GM21737 (cell line): ENCODE data around the gene CLSTN1.
"Not testable (repeated sequence)": the region's sequence is repeated elsewhere in the genome, so short reads cannot be mapped to it uniquely, and the experiment has no call there.

ENCODE experiments used
- ATAC-seq: cut with Tn5 transposase; IDR thresholded peaks from one replicate; pipeline ENCODE4 v1.9.1; 2021; ENCODE audit warnings: mild to moderate bottlenecking, moderate library complexity; ENCODE audit not compliant: unreplicated experiment

The CLSTN1 gene

GRCh38 chr1:9766759-9767442 is 56.9 kb downstream of the CLSTN1 start:
- ATAC-seq = no peak

- ATAC-seq = no peak
Observed at GRCh38 chr1:9764550-9764949, 59.2 kb downstream of the CLSTN1 start.

DNA sequence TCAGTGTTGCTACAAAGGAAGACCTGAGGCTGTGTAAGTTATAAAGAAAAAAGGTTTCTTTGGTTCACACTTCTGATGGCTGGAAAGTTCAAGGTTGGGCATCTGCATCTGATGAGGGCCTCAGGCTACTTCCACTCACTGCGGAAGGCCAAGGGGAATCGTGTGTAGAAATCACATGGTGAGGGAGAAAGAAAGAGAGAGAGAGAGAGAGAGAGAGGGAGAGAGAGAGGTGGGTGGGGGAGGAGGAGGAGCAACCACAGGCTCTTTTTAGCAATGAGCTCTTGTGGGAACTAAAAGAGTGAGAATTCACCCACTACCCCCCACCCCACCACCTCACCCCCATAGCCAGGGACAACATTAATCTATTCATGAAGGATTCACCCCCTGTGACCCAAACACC is 59.9 kb downstream of the CLSTN1 start:
- no peak for ATAC-seq

DNA sequence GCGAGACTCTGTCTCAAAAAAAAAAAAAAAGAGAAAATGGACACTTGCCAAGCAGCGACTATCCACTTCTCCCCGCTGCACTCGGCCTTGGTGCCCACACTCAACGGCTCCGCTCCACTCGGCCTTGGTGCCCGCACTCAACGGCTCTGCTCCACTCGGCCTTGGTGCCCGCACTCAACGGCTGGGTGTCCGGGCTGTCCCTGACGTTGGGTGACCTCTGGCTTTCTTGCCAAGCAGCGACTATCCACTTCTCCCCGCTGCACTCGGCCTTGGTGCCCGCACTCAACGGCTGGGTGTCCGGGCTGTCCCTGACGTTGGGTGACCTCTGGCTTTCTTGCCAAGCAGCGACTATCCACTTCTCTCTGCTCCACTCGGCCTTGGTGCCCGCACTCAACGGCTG is 61.3 kb downstream of the CLSTN1 start:
- ATAC-seq = not testable (repeated sequence)

DNA sequence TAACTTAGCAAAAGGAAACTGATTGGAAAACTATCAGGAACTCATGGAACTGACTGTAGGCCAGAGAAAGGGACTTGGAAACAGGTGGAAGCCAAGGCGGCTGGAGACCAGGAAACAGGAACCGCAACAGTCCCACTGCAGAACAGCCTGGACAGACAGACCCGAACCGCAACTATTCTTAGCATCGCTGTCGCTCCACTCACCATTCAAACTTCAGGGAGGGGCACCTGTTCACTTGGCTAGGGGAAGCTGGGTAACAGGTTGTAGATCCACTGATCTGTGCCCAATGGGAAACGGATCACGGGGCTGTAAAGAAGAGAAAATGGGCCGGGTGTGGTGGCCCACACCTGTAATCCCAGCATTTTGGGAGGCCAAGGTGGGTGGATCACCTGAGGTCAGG is 61.9 kb downstream of the CLSTN1 start:
- no peak for ATAC-seq

DNA sequence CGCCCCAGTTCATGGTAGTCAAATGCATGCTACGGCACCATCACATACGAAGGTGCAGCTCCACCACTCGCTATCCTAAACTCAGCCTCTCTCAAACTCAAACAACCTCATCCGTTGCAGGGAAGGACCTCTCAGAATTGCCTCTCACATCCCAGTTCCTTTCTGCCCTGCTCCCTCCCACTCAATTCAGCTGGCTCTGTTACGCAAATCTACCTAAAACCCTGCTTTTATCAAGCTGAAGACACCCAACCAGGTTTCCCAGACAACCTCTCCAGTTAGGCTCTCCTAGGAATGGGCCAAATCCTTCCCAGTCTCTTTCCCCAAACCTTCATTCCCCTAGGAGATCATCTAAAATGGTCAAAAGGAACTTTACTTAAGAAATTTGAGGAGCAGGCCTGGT is 62.9 kb downstream of the CLSTN1 start:
- no peak for ATAC-seq

DNA sequence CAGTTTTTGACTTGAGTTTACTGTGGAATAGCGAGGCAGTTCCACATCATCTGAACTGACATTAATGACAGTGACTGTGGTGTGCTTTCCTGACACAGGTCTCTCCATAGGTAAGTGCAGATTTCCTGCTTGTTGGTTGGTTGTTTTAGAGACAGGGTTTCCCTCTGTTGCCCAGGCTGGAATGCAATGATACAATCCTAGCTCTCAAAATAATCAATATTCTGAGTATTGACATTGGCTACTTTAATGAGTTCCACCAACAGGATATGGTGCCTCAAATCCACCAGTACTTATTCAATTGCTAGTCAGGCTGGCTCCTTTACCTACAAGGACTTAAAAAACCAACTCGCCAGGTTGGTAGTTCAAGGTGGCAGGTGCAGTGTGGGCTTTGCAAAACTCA is 63.8 kb downstream of the CLSTN1 start:
- no peak for ATAC-seq

GRCh38 chr1:9758559-9759121 is 65.1 kb downstream of the CLSTN1 start:
- no peak for ATAC-seq

DNA sequence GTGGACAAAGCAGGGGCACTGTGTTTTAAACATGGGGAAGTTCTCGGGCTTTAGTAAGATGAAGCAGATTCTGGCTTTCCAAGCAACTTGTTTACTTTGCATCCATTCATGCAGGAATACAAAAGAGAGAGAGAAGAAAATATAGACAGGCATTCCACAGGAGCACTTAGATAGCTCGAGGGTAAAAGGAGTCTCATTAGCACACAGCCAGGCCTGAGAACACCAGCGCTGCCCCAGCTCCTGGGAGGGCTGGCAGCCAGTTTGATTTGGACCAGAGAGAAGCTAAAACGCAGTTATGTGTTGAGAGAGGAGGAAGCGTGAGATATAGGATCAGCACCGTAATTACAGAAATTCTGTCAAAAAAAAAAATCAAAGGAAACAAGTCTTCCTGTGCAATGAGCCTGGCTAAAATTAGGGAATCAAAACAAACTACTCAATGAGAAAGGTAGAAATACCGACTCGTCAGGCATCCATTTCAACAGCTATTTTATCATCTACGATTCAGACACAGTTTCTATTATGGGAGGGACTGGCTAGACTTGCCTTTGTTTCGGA is 68.2 kb downstream of the CLSTN1 start:
- no peak for ATAC-seq

DNA sequence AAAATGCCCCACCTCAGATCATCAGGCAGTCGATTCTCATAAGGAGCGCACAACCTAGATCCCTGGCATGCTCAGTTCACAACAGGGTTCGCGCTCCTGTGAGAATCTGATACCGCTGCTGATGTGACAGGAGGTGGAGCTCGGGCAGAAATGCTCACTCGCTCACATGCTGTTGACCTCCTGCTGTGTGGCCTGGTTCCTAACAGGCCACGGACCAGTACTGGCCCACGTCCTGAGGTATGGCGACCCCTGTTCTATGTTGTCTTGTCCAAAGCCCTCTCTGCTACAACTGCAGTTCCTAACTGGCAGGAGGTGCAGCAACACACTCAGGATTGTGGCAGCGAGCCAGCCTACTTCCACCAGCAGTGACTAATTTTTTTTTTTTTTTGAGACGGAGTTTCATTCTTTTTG is 70.6 kb downstream of the CLSTN1 start:
- ATAC-seq = no peak

DNA sequence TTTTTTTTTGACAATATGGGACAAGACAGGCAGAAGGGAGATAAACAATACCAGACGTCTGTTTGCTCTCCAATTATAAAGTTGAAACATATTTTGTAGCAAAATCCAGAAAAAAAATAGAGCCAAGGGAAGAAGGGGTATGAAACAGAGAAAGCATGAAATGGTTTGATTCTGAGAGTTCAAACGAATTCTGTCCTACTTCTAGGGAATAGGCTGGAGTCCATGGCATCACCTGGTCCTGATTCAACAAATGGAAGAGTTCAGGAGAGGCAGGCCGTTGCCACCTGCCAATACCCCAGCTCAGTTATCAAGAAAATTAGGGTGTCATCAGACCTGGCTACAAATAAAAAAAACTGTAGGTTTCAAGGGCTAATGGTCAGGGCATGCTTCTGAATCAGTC is 71.8 kb downstream of the CLSTN1 start:
- no peak for ATAC-seq

- no peak for ATAC-seq
Observed at GRCh38 chr1:9749361-9749760, 74.4 kb downstream of the CLSTN1 start.

DNA sequence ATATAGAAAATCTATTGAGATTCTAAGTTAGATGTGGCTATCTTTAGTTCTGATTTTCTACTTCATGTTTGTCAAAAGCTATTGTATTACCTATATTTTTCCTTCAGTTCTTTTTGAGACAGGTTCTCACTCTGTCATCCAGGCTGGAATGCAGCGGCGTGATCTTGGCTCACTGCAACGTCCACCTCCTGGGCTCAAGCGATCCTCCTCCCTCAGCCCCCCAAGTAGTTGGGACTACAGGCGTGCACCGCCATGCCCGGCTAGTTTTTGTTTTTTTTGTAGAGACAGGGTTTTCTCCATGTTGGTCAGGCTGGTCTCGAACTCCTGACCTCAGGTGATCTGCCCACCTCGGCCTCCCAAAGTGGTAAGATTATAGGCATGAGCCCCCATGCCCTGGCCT is 75.4 kb downstream of the CLSTN1 start:
- ATAC-seq = not testable (repeated sequence)

DNA sequence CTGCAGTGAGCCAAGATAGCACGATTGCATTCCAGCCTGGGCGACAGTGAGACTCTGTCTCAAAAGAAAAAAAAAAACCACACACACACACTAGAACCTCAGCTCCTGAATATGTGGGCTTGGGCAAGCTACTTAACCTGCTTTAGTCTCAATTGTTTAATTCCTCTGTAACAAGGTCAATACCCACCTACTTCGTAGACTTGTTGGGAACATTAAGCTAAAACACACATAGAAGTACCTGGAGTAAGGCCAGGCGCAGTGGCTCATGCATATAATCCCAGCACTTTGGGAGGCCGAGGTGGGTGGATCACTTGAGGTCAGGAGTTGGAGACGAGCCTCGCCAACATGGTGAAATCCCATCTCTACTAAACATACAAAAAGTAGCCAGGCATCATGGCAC is 77.1 kb downstream of the CLSTN1 start:
- ATAC-seq = no peak

GRCh38 chr1:9746211-9746610 is 77.6 kb downstream of the CLSTN1 start:
- ATAC-seq = no peak

- ATAC-seq = no peak
Observed at GRCh38 chr1:9744106-9744799, 79.5 kb downstream of the CLSTN1 start.

- ATAC-seq = no peak
Observed at GRCh38 chr1:9737671-9738070, 86.1 kb downstream of the CLSTN1 start.

GRCh38 chr1:9737057-9737456 is 86.7 kb downstream of the CLSTN1 start:
- ATAC-seq = no peak

GRCh38 chr1:9736241-9736640 is 87.5 kb downstream of the CLSTN1 start:
- no peak for ATAC-seq

- no peak for ATAC-seq
Observed at GRCh38 chr1:9735800-9736199, 88.0 kb downstream of the CLSTN1 start.

- ATAC-seq = no peak
Observed at GRCh38 chr1:9733160-9733789, 90.5 kb downstream of the CLSTN1 start.
